A549 (cell line): ENCODE results near the gene TAF9. TPM values are rescaled to one million over a fixed set of nuclear protein-coding genes. Genes with fewer than 3 reads are reported as not detected.
"Not testable (repeated sequence)": the region's sequence is repeated elsewhere in the genome, so short reads cannot be mapped to it uniquely, and the experiment has no call there.

Experiments used
- ATAC-seq, 2 experiments: fragments of 200-7000 bp in 1 of 2; fragments of >200 bp in 1 of 2; cut with Nextera tagmentation in 1 of 2; cut with Tn5 transposase in 1 of 2; 3 replicates each; pipeline versions ENCODE4 v1.8.0 to v1.9.1; 2018 to 2020; ENCODE audit warnings: mild to moderate bottlenecking in 1 of 2, moderate library complexity in 1 of 2
- CTCF ChIA-PET: fragments of 300-600 bp; sonication (Branson Sonifier 250); formaldehyde crosslinking; extraction: SDS; loops from one replicate; lab custom pipeline; 2021; ENCODE audit warnings: antibody characterized with exemption, inconsistent platforms; lab: Yijun Ruan, JAX
- POLR2A ChIA-PET: fragments of 350-600 bp; formaldehyde crosslinking; extraction: SDS; loops from one replicate; lab custom pipeline; 2021; ENCODE audit warnings: antibody characterized with exemption, inconsistent platforms; lab: Yijun Ruan, JAX
- DNase-seq, 2 experiments: peaks; one replicate each; pipeline versions ENCODE4 v3.0.0 to v3.0.0-alpha.2; 2011 to 2016; ENCODE audit warnings: low read depth in 1 of 2, low spot score in 1 of 2
- FAIRE-seq: peaks from 2 replicates; lab custom pipeline; 2011; peaks lifted over from hg19 to GRCh38; lab: Jason Lieb, UNC
- H3K27ac ChIP-seq, 2 experiments: fragments of >200 bp; sonication (Bioruptor Twin); formaldehyde crosslinking; 3 replicates each; pipeline ENCODE4 v1.5.1; 2016 to 2017
- H3K4me1 ChIP-seq: fragments of >200 bp; sonication (Bioruptor Twin); formaldehyde crosslinking; 3 replicates; pipeline ENCODE4 v1.6.1; 2016
- H3K4me2 ChIP-seq: fragments of >200 bp; sonication (Bioruptor Twin); formaldehyde crosslinking; 3 replicates; pipeline ENCODE4 v1.6.1; 2016
- H3K4me3 ChIP-seq: fragments of >200 bp; sonication (Bioruptor Twin); formaldehyde crosslinking; 3 replicates; pipeline ENCODE4 v1.5.1; 2016
- H3K9me3 ChIP-seq: fragments of >200 bp; sonication (Bioruptor Twin); formaldehyde crosslinking; 3 replicates; pipeline ENCODE4 v1.6.1; 2016
- BHLHE40 ChIP-seq: IDR thresholded peaks from 2 replicates; pipeline ENCODE4 v1.6.1; 2012; ENCODE audit warnings: low read depth, low read length, inconsistent platforms
- CBX2 ChIP-seq: fragments of 200-600 bp; sonication (generic); IDR thresholded peaks from 2 replicates; pipeline ENCODE4 v1.6.1; 2016; ENCODE audit warnings: low read depth, mild to moderate bottlenecking, borderline replicate concordance
- EHMT2 ChIP-seq: fragments of 200-600 bp; sonication (generic); IDR thresholded peaks from 2 replicates; pipeline ENCODE4 v1.6.1; 2016; ENCODE audit warnings: antibody characterized with exemption, low read depth, mild to moderate bottlenecking, moderate library complexity
- FOSL2 ChIP-seq, 2 experiments: fragments of 450-650 bp in 1 of 2; fragments of >200 bp in 1 of 2; sonication (Bioruptor Twin) in 1 of 2; formaldehyde crosslinking; IDR thresholded peaks; 2 replicates each; pipeline versions ENCODE4 v1.5.0 to v1.6.1; 2016 to 2020; ENCODE audit warnings: mild to moderate bottlenecking in 1 of 2, moderate library complexity in 1 of 2
- GATA3 ChIP-seq: IDR thresholded peaks from 2 replicates; pipeline ENCODE4 v1.6.1; 2012; ENCODE audit warnings: borderline replicate concordance
- HDAC2 ChIP-seq: fragments of 200-600 bp; sonication (generic); IDR thresholded peaks from 2 replicates; pipeline ENCODE4 v1.6.1; 2016
- HEYL ChIP-seq: fragments of 250-450 bp; sonication (Bioruptor Pico); IDR thresholded peaks from 2 replicates; pipeline ENCODE4 v1.8.0; 2021; ENCODE audit warnings: mild to moderate bottlenecking, moderate library complexity
- KDM1A ChIP-seq: fragments of 200-600 bp; sonication (generic); IDR thresholded peaks from 2 replicates; pipeline ENCODE4 v1.6.1; 2016; ENCODE audit warnings: low read depth, mild to moderate bottlenecking
- MAX ChIP-seq: IDR thresholded peaks from 2 replicates; pipeline ENCODE4 v1.6.1; 2012
- NPAS2 ChIP-seq: fragments of 250-450 bp; sonication (Bioruptor Pico); IDR thresholded peaks from 2 replicates; pipeline ENCODE4 v1.8.0; 2022; ENCODE audit warnings: mild to moderate bottlenecking, moderate library complexity, borderline replicate concordance
- SREBF2 ChIP-seq: fragments of 450-650 bp; IDR thresholded peaks from 2 replicates; pipeline ENCODE4 v1.6.1; 2014; ENCODE audit warnings: mild to moderate bottlenecking, moderate library complexity
- TP53 ChIP-seq: fragments of 250-450 bp; sonication (Bioruptor Pico); IDR thresholded peaks from 2 replicates; pipeline ENCODE4 v1.5.0; 2021; ENCODE audit warnings: mild to moderate bottlenecking, moderate library complexity
- ZFP36 ChIP-seq: fragments of 450-650 bp; IDR thresholded peaks from 2 replicates; pipeline ENCODE4 v1.6.1; 2014; ENCODE audit warnings: borderline replicate concordance; ENCODE audit not compliant: partially characterized antibody
- ZSCAN20 ChIP-seq: fragments of 250-450 bp; sonication (Bioruptor Pico); IDR thresholded peaks from 2 replicates; pipeline ENCODE4 v1.8.0; 2022; ENCODE audit warnings: mild to moderate bottlenecking, moderate library complexity
- WGBS: methylation state at CpG from one replicate; pipeline ENCODE4 v1.1.6; 2017; ENCODE audit errors: missing lambda C conversion rate; 5-methylcytosine and 5-hydroxymethylcytosine counted together
- polyA plus RNA-seq, 4 experiments: library from polyadenylated mRNA; depleted of rRNA in 3 of 4; stranded (reverse); fragments of >200 nt; fragmentation: RNase III in 1 of 4; extraction: RNeasy Plus Mini Kit Qiagen cat#74134 plus additional on column Dnase treatment in 1 of 4; gene quantifications; 2 replicates in 3 of 4; 3 replicates in 1 of 4; pipeline ENCODE4 v1.2.3, GENCODE V29; 2011 to 2017

The TAF9 gene
- polyA plus RNA-seq, 2 of the 4 experiments (the other 2 are of a cell fraction): 112 to 269 TPM

GRCh38 chr5:69372394-69372793 lies 3.1 kb upstream of the TAF9 start:
- ChIA-PET CTCF (interaction anchor here (0.8 to 1.2 kb wide), 2 partner anchors 9 to 37 kb away, joined by 3 to 5 read pairs; no protein-coding TSS in a partner anchor), POLR2A (no interaction called here)
- DNase-seq (no peak), ATAC-seq (no peak), FAIRE-seq (no peak)
- no peak for TF ChIP-seq MAX
- TF ChIP-seq HEYL: no peak
- TF ChIP-seq NPAS2 (CRISPR knock-in tag): no peak
- TF ChIP-seq BHLHE40: no peak
- TF ChIP-seq KDM1A: no peak
- no peak for TF ChIP-seq FOSL2 (IDR thresholded peaks at IDR 0.05)
- TF ChIP-seq FOSL2 (CRISPR knock-in tag; IDR thresholded peaks at IDR 0.05): no peak
- no peak for TF ChIP-seq EHMT2
- TF ChIP-seq TP53 (CRISPR knock-in tag): no peak
- no peak for TF ChIP-seq GATA3
- WGBS: 94% methylated on average over 5 of the region's 5 CpGs
- Histone ChIP-seq H3K4me1 (peaks cover 22% of the 10 kb centered on the region; the same call in 2 of the 3 replicates), H3K9me3 (no peaks in the 10 kb centered on the region), H3K4me3 (no peak overlapping the region), H3K4me2 (no peak overlapping the region), H3K27ac (no peak overlapping the region)

DNA sequence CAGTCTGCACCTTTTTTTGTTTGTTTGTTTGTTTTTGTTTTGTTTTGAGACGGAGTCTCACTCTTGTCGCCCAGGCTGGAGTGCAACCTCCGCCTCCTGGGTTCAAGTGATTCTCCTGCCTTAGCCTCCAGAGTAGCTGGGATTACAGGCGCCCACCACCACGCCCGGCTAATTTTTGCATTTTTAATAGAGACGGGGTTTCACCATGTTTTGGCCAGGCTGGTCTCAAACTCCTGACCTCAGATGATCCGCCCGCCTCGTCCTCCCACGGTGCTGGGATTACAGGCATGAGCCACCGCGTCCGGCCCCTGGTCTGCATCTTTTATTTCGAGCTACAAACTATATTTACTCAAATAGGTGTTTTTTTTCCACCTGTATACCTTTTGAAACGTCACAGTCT lies 1.0 kb upstream of the TAF9 start:
- ChIA-PET CTCF (interaction anchor here (0.6 to 1.3 kb wide), 5 partner anchors 10 to 277 kb away, joined by 3 to 4 read pairs (median 3); partner anchors contain the start of gene SLC30A5), POLR2A (interaction anchor here (0.5 to 1.8 kb wide), 4 partner anchors 69 to 277 kb away, joined by 3 to 9 read pairs (median 6); partner anchors contain the start of genes CCNB1 and SLC30A5)
- Histone ChIP-seq H3K4me2 (peak overlapping the region; percentile 82), H3K4me3 (peak overlapping the region; percentile 80), H3K4me1 (peaks cover 26% of the 10 kb centered on the region; the same call in 2 of the 3 replicates), H3K27ac (peak overlapping the region; percentile 95 to 99)
- WGBS: 1% methylated on average over 16 of the region's 16 CpGs
- not testable (repeated sequence) for DNase-seq, H3K9me3 ChIP-seq, FAIRE-seq, ATAC-seq

DNA sequence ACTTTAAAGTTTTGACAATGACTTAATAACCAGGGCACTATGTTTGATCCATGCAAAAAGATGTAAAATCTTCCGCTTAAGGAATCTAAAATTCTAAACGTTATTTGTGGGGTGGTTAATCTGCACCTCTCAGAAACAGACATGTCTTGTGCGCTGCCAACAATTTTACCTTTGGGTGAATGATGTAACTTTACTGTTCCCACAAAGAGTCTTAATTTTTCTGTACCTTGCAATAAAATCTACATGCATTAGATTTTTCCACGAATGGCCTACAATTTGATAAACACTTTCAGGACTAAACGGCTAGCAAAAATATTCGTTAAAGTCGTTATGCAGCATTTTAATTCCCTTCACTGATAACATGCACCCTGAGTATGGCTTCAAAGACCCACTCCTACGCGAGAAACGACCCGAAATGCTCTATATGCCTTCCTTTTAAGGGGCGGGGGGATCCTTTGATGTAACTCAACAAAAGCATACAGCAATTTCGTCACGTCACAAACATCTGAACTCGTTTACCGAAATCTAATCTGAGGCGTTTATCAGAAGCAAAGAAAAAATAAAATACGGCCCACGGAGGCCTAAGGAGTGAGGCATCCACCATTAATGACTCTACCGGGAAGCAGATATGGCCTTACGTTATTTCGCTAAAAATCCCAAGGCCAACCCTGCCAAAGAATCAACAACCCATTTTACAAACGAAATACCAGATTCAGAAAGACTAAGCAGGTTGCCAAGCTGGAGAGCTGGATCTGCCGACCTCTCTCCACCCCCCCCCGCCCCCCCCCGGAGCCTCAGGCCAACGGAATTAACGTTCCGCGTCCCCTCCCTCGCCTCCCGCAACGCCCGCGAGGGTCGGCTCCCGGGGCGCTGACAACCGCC lies 621 bp downstream of the TAF9 start:
- peak overlapping the region; percentile 95 to 99 for H3K27ac ChIP-seq
- peak overlapping the region; percentile 82 for H3K4me2 ChIP-seq
- no peak for FAIRE-seq
- H3K4me1 ChIP-seq: peaks cover 26% of the 10 kb centered on the region; the same call in 2 of the 3 replicates
- no peaks in the 10 kb centered on the region for H3K9me3 ChIP-seq
- H3K4me3 ChIP-seq: peak overlapping the region; percentile 80
- 0 out of 2 replicates have a peak, but pooled peaks have one; percentile 5 for TF ChIP-seq HDAC2
- TF ChIP-seq ZFP36: no peak
- no peak for TF ChIP-seq CBX2
- no peak for TF ChIP-seq ZSCAN20 (CRISPR knock-in tag)
- TF ChIP-seq SREBF2: no peak
- no peak for TF ChIP-seq KDM1A
- ChIA-PET POLR2A (interaction anchor here (1.8 kb wide), 1 partner anchor 275 kb away, joined by 9 read pairs; the partner anchor contains the start of gene SLC30A5), CTCF (interaction anchor here (1.0 kb wide), 1 partner anchor 275 kb away, joined by 3 read pairs; the partner anchor contains the start of gene SLC30A5)
- ATAC-seq: peak; percentile 25 to 37; a peak in 5 of 6 replicates
- WGBS: 3% methylated on average over 24 of the region's 39 CpGs
- DNase-seq: peak; percentile 3 to 59

GRCh38 chr5:69367697-69368279 lies 1.5 kb downstream of the TAF9 start:
- POLR2A ChIA-PET: no interaction called here
- H3K4me3 ChIP-seq: peak overlapping the region; percentile 80
- H3K27ac ChIP-seq: peak overlapping the region; percentile 17 to 99; a peak in 3 of 6 replicates
- DNase-seq: no peak
- CTCF ChIA-PET: interaction anchor here (1.0 kb wide), 1 partner anchor 274 kb away, joined by 3 read pairs; the partner anchor contains the start of gene SLC30A5
- no peak for FAIRE-seq
- H3K4me2 ChIP-seq: peak overlapping the region; percentile 82
- peaks cover 26% of the 10 kb centered on the region; the same call in 2 of the 3 replicates for H3K4me1 ChIP-seq
- no peaks in the 10 kb centered on the region for H3K9me3 ChIP-seq
- no peak for TF ChIP-seq EHMT2
- 93% methylated on average over 11 of the region's 11 CpGs for WGBS
- ATAC-seq: no peak
